ENCODE results near the gene NSDHL.

Gene NSDHL

DNA sequence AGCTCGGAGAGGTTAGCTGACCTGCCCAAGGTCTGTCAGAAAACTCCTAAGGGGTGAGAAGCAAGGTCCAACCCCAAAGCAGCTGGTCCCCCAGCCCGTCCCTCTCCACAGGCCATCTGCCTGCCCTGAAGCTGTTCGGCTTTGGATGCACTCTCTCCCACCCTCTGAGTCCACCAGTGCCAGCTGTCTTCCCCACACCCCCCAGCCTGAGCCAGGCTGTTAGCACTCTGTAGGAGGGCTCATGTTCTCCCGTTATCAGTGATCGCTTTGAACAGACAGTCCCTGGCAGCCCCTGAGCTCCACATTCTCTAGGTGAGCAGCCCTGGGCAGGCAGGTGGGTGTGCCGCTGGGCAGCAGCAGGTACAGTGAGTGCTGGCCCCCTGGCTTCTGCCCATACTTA lies 83.0 kb downstream of the NSDHL start:
- no peak for DNase-seq (ENCODE audit: low read depth)

DNA sequence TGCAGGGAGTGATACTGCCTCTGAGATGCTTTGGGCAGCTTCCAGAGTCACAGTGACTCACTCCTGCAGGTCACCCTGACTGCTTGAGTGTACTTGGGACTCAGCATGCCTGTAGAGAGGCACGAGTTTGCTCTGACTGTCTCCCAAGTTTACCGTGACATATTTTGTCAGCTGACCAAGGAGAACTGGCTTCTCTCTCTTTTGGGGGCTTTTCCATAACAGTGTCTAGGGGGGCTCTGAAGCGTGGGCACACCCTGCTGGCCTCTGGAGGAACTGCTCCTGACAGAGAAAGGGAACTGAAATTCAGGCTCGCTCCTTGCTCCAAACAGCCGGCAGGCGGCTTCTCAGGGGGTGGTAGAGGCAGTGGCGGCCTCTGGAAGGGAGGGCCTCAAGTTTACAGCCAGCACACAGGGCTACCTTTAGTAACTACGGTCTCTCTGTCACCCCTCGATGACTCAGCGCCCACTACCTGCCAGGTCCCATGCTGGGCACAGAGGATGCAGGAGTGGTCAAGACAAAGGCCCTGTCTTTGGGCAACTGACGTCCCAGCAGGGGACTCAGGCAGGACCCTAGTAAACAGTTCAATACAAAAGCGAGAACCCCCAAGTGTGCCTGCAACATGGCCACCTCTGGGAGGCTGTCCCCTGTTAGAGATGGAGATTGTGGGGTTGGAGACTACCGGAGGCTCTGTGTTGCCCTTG lies 84.8 kb downstream of the NSDHL start:
- DNase-seq (ENCODE audit: low read depth) = no peak

DNA sequence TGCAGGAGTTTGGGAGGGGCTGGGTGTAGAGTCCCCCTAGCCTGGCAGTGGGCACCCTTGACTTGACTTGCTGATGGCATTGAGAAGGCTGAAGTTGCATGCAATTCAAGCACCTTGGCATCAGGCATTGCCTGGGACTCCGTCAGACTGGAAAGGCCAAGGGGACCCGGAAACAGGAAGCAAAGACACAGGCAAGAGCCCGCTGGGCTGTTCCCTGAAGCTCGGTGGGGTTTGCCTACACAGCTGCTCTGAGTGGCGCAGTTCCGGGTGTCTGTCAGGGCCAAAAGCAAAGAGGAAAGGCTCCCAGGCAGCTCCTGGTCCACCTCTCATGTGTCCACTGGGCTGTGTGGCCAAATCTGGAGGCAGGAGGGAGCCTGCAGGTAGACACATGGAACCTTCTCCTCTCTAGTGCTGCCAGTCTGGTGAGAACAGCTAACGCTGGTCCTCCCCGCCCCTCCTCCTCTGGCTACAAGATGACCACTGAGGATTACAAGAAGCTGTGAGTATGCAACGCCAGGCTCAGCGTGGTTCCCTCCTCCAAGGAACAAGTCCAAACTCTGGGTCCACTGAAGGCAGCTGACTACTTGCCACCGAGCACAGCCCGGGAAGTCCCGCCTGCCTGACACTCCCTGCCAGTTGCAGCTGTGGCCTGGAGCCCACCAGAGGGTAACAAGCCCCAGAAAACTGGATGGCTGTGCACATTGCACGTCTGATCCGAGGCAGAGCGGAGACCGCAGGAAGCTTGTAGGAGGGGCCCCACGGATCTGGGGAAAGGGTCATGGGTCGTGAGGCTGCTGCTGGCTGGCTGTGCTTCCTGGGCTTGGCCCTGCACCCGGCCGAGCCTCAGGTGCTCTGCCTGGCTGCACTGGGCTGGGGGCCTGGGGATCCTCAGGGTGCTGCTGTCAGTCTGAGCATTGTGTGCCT lies 87.1 kb downstream of the NSDHL start:
- no peak for DNase-seq (ENCODE audit: low read depth)

DNA sequence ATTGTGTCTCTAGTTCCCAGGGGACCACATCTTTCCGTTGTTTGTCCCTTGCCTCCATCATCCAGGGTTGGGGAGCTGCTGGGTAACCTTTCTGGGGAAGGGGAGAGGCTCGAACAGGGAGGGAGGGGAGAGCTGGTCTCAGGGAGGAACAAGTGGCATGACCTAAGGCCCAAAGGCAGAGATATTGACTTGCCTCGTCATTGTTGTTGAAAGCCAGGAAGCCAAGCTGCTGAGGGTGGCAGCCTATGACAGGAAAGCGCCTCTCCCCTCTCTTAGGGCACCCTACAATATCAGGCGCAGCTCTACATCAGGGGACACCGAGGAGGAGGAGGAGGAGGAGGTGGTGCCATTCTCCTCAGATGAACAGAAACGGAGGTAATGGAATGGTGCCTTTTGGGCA lies 87.8 kb downstream of the NSDHL start:
- no peak for DNase-seq (ENCODE audit: low read depth)
